LNCaP clone FGC (cell line): ENCODE measurements around the gene IL1A.

ENCODE experiments used
- DNase-seq: peaks from one replicate; pipeline ENCODE4 v3.0.0-alpha.2; 2011; ENCODE audit warnings: low read depth
- H3K4me3 ChIP-seq: 2 replicates; pipeline ENCODE4 v1.5.1; 2011; ENCODE audit warnings: mild to moderate bottlenecking, low read depth, low read length, control low read depth
- TF ChIP-seq, protein P1 (sequence below): IDR thresholded peaks from 2 replicates; pipeline ENCODE4 v1.5.1; 2012; ENCODE audit warnings: mild to moderate bottlenecking; ENCODE audit not compliant: control insufficient read depth, insufficient read depth; ENCODE audit errors: extremely low read depth

The IL1A gene

DNA sequence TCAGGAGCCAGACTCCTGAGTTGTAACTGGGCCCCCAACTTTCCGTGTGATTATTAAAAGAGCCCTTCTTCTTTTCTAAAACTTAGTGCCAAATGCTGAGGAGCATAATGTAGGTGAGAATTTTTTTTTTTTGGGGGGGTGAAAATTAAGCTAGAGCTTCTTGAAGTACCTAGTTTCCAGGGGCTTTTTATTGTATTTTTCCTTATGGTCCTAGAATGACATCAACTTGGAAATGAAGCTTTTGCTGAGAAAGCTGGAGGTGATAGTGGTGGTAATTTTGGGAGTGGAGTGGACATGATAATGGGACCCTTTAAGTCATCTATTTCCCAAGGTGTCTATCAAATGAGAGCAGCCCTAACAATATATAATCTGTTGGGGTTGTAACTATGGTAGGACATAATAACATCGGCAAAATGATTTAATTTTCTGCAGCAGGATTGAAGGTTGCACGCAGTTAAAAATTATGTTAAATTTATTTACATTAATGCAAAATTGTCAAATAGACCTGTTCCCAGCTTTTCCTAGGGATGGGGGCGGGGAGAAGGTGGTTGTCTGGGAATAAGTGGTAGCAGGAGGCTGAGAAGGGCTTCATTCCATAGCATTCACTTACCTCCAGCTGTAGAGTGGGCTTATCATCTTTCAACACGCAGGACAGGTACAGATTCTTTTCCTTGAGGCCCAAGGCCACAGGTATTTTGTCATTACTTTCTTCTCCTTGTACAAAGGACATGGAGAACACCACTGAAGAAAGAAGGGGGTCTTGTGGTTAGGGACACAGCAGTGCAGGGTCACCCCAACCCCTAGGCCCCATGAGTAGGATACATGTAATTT lies 46.6 kb upstream of the IL1A start:
- TF ChIP-seq, protein P1, sequence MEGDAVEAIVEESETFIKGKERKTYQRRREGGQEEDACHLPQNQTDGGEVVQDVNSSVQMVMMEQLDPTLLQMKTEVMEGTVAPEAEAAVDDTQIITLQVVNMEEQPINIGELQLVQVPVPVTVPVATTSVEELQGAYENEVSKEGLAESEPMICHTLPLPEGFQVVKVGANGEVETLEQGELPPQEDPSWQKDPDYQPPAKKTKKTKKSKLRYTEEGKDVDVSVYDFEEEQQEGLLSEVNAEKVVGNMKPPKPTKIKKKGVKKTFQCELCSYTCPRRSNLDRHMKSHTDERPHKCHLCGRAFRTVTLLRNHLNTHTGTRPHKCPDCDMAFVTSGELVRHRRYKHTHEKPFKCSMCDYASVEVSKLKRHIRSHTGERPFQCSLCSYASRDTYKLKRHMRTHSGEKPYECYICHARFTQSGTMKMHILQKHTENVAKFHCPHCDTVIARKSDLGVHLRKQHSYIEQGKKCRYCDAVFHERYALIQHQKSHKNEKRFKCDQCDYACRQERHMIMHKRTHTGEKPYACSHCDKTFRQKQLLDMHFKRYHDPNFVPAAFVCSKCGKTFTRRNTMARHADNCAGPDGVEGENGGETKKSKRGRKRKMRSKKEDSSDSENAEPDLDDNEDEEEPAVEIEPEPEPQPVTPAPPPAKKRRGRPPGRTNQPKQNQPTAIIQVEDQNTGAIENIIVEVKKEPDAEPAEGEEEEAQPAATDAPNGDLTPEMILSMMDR: no peak
- no peak for DNase-seq
- no peak overlapping the region for H3K4me3 ChIP-seq

DNA sequence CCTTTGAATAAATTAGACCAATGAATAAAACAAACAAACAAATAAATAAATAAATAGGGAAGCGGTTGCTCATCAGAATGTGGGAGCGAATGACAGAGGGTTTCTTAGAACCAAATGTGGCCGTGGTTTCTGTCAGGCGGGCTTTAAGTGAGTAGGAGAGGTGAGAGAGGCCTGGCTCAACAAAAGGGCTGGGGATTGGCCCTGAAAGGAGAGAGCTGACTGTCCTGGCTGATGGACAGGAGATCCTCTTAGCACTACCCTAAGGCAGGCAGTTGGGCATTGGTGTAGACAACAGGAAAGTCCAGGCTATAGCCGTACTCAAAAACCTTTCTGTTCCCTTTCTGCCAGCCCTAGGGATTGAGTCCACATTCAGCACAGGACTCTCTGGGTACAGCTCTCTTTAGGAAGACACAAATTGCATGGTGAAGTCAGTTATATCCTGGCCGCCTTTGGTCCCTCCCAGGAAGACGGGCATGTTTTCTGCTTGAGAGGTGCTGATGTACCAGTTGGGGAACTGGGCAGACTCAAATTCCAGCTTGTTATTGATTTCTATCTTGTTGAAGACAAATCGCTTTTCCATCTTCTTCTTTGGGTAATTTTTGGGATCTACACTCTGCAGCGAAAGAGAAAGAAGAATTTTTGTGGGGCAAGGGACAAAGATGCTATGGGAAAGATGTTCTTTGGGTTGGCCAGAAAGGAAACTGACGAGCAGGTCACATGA lies 45.8 kb upstream of the IL1A start:
- DNase-seq: no peak
- TF ChIP-seq, protein P1: no peak

DNA sequence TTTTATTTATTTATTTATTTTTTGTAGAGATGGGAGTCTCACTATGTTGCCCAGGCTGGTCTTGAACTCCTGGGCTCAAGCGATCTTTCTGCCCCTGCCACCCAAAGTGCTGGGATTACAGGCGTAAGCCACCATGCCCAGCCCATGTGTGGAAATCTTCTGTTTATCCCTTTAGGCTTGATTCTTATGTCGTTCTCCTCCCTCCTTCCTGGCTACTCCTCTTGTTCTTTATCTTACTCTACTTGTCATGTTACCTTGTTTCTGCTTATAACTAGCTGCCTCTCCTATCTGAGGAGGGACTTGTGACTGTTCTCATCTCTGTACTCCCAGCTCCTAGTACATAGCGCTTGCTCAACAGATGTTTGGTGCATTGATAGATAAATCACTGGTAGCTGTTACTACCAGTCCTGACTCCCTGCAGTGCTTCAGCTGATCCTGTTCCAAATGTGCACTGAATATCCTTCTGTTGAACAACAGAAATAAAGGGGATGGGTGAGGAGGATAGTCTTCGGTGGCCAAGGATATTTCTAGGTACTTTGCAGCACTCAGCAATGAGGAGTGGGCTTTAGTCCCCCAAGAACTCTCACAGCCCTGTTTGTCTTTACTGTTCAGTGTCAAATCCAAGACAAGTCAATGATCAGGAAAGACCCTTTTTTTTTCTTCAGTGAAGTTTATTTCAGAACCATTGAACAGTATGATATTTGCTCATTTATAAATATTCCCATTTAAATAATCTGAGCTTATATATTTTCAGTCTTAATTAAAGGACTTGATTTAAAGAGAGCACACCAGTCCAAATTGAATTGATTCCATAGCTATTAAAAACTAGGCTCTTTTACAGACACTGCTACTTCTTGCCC lies 45.0 kb upstream of the IL1A start:
- H3K4me3 ChIP-seq: no peak overlapping the region
- DNase-seq: no peak
- TF ChIP-seq, protein P1: no peak

More for the DNA sequence above, 45.8 kb upstream of the IL1A start:
- H3K4me3 ChIP-seq: no peak overlapping the region

DNA sequence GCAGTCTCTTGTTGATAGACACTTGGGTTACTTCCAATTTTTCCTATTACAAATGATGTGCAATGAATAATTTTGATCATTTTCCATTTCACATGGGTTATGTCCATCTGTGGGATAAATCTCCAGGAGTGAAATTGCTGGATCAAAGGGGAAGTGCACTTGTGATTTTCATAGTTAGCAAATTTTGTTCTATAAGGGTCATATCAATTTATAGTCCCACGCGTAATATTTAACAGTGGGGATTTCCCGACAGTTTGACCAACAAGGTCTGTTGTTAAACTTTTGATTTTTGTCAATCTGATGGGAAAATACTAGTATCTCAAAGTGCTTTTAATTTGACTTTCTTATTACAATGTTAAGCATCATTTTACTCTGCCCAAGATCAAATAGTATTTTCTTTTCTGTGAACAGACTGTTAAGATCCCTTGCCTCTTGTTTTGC lies 44.0 kb upstream of the IL1A start:
- DNase-seq: no peak
- TF ChIP-seq, protein P1: no peak
- H3K4me3 ChIP-seq: no peak overlapping the region

DNA sequence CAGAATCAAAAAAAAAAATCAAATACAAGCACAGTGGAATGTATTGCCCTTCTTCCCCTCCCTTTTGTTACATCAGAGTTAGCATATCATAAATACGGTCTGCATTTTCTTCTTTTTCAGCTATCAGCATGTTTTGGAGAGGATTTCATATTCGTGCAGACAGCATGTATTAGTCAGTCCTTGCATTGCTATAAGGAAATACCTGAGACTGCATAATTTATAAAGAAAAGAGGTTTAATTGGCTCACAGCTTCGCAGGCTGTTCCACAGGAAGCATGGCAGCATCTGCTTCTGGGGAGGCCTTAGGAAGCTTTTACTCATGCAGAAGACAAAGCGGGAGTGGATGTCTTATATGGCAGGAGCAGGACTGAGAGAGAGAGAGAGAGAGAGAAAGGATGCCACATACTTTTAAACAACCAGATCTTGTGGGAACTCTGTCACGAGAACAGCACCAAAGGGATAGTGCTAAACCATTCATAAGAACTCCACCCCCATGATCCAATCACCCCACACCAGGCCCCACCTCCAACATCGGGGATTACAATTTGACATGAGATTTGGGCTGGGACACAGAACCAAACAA lies 43.4 kb upstream of the IL1A start:
- TF ChIP-seq, protein P1: no peak
- DNase-seq: no peak
- H3K4me3 ChIP-seq: no peak overlapping the region

DNA sequence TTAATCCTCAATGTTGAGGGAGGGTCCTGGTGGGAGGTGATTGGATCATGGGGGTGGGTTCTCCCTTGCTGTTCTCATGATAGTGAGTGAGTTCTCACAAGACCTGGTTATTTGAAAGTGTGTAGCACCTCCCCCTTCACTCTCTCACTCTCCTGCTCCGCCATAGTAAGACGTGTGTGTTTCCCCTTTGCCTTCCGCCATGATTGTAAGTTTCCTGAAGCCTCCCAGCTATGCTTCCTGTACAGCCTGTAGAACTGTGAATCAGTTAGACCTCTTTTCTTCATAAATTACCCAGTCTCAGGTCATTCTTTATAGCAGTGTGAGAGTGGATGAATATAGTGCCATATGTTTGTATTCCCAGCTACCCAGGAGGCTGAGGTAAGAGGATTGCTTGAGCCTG lies 42.7 kb upstream of the IL1A start:
- H3K4me3 ChIP-seq: no peak overlapping the region
- no peak for DNase-seq
- TF ChIP-seq, protein P1: no peak
